Measurements from ENCODE around the gene AKAP7. TPM values are rescaled to one million over a fixed set of nuclear protein-coding genes. Genes with fewer than 3 reads are reported as not detected.
"Not testable (repeated sequence)": the region's sequence is repeated elsewhere in the genome, so short reads cannot be mapped to it uniquely, and the experiment has no call there.

AKAP7 gene
- polyA plus RNA-seq, 1 donor: 12.7 TPM

GRCh38 chr6:131251590-131252199 lies 116.4 kb downstream of the AKAP7 start:
- DNase-seq (ENCODE audit: low read depth): no peak

- no peak for DNase-seq (ENCODE audit: low read depth)
Measured at GRCh38 chr6:131255434-131255833, 120.2 kb downstream of the AKAP7 start.

- DNase-seq (ENCODE audit: low read depth): no peak
Measured at GRCh38 chr6:131255911-131256310, 120.6 kb downstream of the AKAP7 start.

GRCh38 chr6:131257104-131257503 lies 121.8 kb downstream of the AKAP7 start:
- no peak for DNase-seq (ENCODE audit: low read depth)

GRCh38 chr6:131258010-131258652 lies 122.9 kb downstream of the AKAP7 start:
- no peak for DNase-seq (ENCODE audit: low read depth)

- DNase-seq (ENCODE audit: low read depth): no peak
Measured at GRCh38 chr6:131258816-131259476, 123.7 kb downstream of the AKAP7 start.

- not testable (repeated sequence) for DNase-seq (ENCODE audit: low read depth)
Measured at GRCh38 chr6:131260960-131261359, 125.7 kb downstream of the AKAP7 start.

GRCh38 chr6:131262060-131262459 lies 126.8 kb downstream of the AKAP7 start:
- DNase-seq (ENCODE audit: low read depth): no peak

GRCh38 chr6:131265939-131266338 lies 130.7 kb downstream of the AKAP7 start:
- no peak for DNase-seq (ENCODE audit: low read depth)

GRCh38 chr6:131268303-131268702 lies 133.0 kb downstream of the AKAP7 start:
- DNase-seq (ENCODE audit: low read depth): no peak

- DNase-seq (ENCODE audit: low read depth): no peak
Measured at GRCh38 chr6:131269565-131270391, 134.5 kb downstream of the AKAP7 start.

- no peak for DNase-seq (ENCODE audit: low read depth)
Measured at GRCh38 chr6:131270534-131270933, 135.3 kb downstream of the AKAP7 start.

- DNase-seq (ENCODE audit: low read depth): no peak
Measured at GRCh38 chr6:131275273-131275672, 140.0 kb downstream of the AKAP7 start.

- DNase-seq (ENCODE audit: low read depth): no peak
Measured at GRCh38 chr6:131277591-131277990, 142.3 kb downstream of the AKAP7 start.

- DNase-seq (ENCODE audit: low read depth): peak; percentile 34
Measured at GRCh38 chr6:131281471-131282270, 146.4 kb downstream of the AKAP7 start.

GRCh38 chr6:131282365-131282764 lies 147.1 kb downstream of the AKAP7 start:
- no peak for DNase-seq (ENCODE audit: low read depth)

- DNase-seq (ENCODE audit: low read depth): no peak
Measured at GRCh38 chr6:131283466-131284175, 148.4 kb downstream of the AKAP7 start.

GRCh38 chr6:131285548-131285947 lies 150.3 kb downstream of the AKAP7 start:
- DNase-seq (ENCODE audit: low read depth): peak; percentile 35

GRCh38 chr6:131286469-131287040 lies 151.3 kb downstream of the AKAP7 start:
- no peak for DNase-seq (ENCODE audit: low read depth)

GRCh38 chr6:131288214-131288613 lies 152.9 kb downstream of the AKAP7 start:
- DNase-seq (ENCODE audit: low read depth): no peak
